Stimulated activated CD4-positive, alpha-beta T cell treated with anti-CD3 and anti-CD28 coated beads, Interleukin-12 subunit alpha, Interleukin-12 subunit beta, amount 100 ng/mL, for 4 hours (primary cell): Measurements from ENCODE around the gene WDR33.

Source experiments
- DNase-seq: peaks from one replicate; pipeline ENCODE4 v3.0.0-alpha.2; 2020

The WDR33 gene

DNA sequence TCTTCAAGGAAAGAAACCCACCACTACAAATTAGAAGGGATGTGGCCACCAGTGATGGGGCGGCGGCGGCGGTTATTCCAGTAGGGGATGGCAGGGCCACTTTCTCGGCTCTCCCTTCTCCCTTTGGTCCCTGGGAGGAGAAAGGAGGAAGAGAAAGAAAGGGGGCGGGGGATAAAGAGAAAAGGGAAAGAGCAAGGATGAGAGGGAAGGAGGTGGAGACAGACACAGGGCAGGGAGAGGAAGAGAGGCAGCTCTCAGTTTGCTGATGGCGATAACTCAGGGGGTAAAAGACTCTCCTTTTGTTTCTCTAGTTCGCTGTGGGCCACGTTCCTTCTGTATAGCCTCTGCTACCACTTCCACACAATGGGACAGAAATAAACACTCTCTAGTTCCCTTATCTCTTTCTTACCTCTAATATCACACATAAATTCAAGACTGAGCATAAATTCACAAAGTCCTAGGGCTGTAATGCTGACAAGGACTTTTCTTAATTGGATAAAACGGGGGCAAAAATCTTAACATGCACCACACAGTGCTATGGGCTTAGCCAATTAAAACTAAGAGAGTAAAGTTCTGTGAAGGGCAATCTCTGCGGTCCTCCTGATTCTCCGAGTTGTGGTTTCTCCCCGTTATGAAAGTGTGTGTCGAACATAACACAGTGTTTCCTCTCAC is 95.1 kb downstream of the WDR33 start:
- no peak for DNase-seq

DNA sequence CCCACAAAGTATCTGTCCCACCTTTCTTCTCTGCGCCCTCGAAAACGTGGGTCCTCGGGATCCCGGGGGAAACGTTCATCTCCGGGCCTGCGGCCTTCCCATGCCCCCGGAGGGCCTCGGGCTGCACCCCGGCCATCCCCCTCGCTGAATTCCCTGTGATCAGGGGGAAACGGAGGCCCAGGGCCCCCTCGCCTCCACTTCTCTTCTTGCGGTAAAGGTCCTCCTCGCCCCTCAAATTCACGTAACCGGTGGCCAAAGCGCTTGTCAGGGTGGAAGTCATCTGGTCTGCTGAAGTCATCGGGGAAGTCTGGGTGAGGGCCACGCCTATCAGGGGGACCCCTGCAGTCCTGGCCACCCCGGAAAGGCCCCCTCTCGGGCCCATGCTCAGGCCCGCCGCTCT is 97.4 kb downstream of the WDR33 start:
- DNase-seq = no peak

DNA sequence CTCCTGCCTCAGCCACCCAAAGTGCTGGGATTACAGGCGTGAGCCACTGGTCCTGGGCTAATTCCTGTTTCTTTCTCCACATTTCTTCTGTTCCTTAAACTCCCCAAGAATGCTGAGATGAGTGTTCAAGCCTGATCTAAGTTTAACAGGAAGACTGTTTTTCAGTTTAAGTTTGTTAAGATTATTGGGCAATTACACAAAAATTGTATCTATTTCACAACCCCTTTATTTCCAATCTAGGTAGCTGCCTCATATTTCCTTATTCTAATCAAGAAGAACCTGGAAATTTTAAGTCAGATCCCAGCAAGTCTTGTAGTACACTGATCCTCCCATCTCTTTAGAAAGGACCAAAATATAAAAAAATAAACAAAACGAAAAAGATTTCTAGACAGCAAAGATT is 98.0 kb downstream of the WDR33 start:
- no peak for DNase-seq

DNA sequence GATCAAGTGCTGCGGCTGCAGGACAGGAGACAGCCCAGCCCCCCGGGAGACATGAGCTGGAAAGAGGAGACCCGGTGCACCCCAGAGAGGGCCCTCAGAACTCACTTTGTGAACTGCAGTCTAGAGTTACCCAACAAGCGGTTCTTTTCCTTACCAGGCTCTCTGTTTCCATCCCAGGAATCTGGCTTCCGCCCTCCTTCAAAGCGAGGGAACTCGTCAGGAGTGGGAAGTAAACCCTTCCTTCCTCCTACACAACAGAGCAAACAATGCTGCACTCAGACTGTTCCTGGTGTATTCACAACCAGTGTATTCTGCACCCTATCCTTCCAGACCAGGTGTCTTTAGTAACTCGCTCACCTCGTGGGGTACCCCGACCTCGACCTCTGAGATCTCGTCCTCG is 101.6 kb downstream of the WDR33 start:
- no peak for DNase-seq

DNA sequence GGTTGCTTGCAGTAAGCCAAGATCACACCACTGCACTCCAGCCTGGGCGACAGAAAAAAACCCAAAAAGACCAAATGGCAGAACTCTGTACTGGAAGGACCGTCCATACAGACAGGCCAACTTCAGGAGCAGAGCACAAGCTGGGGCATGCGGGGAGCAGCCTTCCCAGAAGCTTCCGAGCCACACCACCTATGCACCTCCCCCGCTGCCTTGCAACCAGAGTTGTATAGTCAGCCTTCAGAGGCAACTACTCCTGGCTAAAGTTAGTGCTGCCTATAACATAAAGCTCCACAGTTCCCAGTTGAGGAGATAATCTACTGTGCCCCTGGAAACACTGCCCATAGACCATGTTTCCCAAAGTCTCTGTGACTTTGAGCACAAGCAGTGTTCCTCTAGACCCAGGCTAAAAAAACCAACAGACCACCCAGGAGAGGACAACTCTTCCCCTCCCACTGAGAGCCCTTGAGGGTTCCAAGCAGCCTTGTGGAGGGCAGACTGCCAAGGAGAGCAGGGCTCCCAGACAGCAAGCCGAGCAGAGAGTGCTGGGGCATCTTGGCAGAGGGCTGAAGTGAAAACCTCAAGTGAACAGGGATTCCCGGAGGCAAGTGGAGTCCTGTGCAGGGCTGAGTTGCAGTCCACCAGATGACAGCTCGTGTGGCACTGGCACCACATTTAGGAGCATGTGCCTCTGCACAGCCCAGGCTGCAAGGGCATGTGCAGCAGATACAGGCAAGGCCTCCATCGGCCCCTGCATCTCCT is 102.9 kb downstream of the WDR33 start:
- DNase-seq = no peak

DNA sequence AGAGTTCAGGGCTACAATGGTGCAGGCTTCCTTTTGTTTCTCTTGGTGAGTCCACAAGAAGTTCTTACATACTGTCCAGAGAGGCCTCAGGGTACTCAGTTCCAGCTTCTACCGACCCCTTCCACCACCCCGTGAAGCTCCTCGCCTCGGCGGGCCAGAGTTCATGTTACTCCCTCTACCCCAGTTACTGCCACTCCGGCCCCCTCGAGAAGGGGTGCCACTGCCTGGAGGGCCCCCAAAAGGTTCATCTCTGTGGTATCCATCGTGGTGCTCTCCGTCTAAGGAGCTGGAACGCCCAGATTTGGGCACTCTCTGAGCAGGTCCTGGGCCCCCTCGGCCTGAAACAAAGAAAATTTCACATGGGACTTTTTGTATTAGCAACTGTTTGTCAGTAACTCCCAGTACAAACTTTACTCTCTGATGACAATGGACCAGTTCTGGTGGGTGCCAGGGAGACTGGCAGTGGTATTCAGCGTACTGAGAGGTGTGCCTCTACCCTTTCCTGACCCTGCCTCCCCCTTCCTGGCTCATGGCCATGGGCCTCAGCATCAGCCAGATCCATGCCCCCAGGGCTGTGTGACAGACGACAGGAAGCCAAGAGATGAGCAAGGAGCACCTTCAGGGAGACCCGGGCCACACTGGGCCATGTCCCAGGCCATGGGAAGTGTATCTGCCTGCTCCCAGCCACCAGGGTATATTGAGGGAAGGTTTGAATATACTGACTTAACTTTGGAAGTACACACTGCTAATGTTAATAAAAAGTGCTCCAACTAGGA is 104.6 kb downstream of the WDR33 start:
- DNase-seq = no peak

DNA sequence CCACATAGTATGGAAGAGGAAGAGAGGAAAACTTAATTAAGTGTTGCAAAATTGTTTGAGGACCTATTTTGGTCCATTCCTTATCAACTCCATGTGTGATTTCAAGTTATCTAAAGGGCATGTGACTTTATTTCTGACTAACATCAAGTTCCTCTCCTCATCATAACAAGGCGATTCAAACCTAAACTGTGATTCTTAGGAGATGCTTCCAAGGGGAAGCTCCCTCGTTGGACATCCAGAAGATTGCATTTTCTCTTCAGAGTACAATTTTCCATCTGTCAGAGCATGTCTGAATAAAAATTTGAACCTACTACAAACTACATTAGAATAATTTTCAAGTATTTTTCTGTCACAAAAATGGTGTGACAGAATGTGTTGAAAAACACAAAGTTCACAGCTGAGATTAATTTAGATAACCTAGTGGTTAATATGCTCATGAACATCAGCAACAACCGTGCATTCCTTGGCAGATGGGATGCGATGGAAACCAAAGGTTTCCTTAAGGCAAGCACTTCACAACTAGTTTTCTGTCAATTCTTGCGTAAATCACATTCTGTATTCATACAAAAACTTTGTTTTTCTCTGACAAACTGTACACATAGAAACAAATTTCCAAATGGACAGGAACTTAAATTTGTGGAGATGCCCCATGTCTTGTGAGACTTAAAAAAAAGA is 105.4 kb downstream of the WDR33 start:
- no peak for DNase-seq

DNA sequence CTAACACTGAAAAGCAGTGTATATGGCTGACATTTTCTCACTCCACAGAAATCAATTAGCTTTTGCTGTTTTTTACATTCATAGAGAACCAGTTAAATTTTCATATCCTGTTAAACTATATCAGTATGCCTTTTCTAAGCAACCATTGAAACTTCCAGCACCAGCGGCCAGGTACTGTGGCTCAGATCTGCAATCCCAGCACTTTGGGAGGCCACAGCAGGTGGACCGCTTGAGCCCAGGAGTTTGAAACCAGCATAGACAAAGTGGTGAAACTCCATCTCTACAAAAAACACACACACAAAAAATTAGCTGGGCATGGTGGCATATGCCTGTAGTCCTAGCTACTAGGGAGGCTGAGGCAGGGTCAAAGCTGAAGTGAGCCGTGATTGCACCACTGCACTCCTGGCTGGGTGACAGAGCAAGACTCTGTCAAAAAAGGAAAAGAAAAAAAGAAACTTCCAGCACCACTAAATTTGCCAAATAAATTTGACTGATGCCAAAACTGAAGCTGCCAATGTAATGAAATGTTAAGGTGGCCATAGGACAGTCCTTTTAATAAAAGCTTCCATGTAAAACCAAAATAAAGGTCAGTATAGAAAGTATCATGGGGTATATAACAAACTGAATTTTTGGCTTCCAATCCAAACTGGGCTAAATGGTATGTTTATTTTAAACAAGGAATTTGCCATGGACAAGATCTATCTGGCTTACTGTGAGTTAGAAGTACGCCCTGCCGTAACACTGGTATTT is 106.2 kb downstream of the WDR33 start:
- no peak for DNase-seq

DNA sequence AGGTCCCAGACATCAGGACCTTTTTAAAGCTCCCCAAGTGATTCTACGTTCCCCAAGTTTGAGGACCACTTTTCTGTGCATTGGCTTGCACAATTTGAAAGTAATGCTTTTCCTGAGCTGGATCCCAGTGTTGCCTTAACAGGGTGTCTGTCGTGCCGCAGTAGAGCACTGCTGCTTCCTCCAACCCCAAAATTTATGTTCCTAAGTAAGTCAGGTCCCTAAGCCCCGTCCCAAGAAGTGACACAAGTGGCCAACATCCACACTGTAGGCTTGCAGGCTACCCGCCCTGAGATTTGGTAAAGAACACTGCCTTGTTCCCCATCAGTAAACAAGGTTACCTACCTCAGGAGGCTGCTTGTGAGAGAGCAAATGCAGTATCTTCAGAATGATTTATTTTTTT is 107.7 kb downstream of the WDR33 start:
- DNase-seq = no peak

DNA sequence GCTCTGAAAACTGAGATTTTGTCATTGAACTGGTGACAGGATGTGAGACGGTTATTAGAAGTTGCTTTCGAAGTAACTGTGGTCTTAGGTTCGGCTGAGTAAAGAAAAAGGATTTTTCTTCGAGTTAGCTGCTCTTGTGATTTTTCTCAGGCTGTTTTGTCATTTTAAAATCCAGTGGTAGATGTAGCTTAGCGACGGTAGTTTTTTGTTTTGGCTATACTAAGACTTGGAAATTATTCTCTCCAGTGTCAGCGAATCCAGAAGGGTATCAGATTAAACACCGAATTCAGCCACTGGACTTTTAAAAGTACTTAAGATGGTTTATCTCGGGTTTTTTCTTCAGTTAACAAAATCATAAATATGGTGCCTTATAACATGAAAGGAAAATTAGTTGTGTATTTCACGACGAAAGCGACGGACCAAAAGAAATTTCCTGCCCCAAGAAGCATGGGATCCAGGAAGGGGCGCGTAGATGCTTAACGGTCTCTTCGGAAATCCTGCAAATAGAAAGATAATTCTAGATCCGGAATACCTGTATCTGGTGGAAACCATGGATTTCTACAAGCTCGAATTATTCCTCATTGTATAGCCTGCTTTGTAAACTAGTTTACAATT is 108.5 kb downstream of the WDR33 start:
- DNase-seq = no peak

DNA sequence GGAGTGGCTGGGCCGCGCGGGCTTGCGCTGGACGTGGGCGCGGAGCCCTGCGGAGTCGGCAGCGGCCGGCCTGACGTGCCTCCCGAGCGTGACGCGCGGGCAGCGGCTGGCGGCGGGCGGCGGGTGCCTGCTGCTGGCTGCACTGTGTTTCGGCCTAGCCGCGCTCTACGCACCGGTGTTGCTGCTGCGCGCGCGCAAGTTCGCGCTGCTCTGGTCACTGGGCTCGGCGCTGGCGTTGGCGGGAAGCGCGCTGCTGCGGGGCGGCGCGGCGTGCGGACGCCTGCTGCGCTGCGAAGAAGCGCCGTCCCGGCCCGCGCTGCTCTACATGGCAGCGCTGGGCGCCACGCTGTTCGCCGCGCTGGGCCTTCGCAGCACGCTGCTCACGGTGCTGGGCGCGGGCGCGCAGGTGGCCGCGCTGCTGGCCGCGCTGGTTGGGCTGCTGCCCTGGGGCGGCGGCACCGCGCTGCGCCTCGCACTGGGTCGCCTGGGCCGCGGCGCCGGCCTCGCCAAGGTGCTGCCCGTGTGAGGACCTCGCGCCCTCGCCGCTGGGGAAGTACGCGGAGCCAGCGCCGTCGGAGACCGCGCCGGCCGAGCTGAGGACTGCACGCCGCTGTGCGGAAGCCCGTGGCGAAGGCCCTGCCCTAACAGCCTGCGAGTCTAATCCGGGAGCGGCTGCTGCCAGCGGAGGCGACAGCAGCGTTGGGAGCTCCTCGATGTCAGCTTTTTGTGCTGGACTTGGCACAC is 109.1 kb downstream of the WDR33 start:
- peak; percentile 72 for DNase-seq

DNA sequence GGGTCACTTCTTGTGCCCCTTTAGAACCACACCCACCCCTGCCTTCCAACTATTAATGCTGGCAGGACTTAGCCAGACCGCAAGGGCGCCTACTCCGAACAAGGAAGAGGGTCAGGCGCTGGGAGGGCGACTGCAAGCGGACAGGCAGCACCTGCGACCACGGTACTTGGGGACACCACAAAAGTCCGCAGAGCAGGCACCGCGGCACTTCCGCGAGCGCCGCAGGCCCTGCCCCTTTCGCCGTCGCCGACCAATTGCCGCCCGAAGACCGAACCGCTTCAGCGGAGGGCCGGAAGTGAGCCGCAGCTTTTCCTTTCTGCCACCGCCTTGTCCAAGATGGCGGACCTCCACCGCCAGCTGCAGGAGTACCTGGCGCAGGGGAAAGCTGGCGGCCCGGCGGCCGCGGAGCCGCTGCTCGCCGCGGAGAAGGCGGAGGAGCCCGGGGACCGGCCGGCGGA is 109.7 kb downstream of the WDR33 start, which contains the start of gene SFT2D3:
Gene SFT2D3 (plus strand): TSS at position 305 of the 458 bp plus-strand sequence. CDS start 32 bp downstream, at position 337.
- peak; percentile 88 for DNase-seq

DNA sequence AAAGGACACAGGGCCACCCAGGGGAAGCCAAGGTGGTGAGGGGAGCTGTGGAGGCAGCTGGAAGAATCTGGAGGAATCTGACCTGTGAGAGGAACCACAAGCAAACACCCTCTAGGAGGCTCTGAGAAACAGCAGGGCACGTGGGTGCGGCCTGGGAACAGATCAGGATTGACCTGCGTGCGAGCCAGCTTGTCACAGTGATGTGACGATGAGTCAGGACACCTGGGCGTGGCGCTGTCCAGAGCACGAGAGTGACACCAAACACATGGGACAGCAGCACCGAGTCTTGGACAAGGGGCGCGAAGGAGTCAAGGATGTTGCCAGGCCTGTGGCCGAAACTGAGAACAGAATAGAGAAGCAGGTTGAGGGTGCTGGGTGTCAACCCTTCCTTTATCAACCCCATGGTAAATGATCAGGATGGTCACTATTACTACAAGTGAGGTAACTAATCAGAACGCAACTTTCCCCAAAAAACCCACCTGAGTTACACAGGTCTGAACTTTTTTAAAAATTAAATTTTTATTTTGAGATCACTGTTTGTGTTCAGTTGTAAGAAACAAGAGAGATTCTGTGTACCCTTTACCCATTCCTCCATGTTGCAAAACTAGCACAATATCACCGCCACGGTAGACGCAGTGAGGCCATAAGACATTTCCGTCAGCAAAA is 110.3 kb downstream of the WDR33 start:
- DNase-seq = no peak

DNA sequence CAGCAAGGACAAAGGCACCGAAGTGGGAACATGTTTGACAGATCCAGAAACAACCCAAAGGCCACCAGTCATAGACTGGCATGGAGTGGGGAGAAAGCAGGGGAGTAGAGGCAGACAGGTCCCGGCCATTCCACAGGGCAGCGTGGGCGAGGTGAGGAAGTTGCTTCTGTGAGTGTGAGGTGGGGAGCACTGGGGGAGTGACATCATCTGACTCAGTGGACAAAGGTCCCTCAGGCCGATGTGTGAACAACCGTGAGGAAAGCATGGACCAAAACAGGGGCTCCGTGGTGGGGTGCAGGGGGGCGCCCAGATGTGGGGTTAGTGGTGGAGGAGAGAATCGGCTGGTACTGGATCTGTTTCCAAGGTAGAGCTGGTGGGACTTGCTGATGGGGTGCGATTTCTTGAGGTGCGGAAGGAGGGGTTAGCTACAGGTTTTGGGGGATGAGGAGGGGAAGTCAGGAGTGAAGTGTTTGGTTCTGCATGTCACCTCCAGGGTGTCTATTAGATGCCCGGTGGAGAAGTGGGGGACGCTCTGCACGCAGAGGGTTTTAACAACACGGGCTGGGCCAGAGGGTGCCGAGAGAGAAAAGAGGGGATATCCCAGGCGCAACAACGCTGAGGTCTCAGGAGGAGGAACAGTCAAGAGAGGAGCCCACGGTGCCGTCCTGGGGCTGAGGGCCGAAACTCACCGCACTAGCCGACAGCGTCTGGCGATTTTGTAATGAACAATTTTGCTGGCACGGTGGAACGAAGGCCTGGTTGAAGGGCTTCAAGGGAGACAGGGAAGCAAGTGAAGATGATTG is 112.2 kb downstream of the WDR33 start:
- DNase-seq = no peak

DNA sequence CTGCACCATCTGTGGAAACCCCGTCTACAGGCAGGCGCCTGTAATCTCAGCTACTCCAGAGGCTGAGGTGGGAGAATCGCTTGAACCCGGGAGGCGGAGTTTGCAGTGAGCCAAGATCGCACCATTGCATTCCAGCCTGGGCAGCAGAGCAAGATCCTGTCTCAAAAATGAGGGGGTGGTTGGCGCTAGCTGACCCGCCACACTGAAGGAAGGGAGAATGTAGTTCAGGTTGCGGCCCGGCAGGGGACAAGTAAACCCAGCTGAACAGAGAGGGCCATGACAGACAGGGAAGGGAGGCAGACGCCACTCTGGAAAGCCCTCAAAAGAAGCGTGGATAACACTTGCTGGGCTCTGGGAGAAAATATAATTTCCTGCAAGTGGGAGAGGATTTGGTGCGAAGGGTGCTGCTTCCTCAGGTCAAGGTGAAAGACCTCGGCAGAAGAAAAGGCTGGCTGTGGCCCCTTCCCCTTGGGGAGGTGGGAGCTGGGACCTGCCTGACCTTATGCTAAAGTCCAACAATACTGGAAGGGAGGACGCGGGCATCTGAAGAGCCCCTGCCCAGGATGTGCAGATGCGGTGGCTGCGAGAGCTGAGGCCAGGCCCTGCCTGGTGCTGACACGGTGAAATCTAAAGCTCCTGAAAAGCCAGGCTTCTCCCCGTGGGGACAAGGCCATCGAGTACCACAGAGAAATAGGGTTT is 113.3 kb downstream of the WDR33 start:
- no peak for DNase-seq

DNA sequence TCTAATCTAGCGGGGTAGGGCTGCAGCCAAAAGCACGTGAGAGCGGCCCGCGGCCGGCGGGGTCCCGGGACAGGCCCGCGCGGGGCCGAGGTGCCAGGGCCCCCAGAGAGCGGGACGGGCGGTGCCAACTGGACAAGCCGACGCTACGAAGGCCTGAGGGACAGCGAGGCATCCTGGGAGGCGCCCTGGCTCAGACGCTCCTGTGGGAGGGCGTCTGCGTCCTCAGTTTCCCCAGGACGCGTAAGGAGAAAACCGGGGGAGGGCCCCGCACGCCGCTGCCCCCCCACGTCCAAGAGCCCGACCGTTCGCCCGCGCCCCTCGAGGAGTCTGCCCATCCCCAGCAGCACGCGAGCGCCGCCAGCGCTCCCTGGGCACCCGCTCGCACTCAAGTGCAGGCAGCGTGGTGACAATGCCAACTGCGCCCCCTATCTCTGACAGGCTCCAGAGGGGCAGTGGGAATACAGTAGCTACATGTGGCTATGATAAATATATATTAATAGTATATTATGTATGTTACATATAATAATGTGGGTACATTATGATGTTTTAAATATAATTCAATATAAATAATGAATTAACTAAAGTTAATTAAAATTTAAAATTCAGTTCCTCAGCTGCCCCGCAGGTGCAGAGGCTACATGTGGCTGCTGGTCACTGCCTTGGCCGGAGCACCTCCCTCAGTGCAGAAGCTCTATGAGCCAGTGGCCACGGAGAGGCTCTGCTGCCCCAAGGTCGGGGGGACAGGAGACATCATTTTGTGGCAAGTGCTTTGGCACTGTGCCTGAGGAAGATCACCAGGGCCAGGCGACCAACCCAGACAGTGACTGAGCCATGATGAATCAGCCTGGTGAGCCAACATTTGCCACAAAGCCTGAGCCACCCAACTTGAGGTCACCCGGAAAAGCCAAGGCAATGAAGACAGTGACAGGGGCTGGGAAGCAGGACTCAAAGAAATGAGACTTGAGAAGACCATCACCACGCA is 115.2 kb downstream of the WDR33 start:
- DNase-seq = peak; percentile 54

DNA sequence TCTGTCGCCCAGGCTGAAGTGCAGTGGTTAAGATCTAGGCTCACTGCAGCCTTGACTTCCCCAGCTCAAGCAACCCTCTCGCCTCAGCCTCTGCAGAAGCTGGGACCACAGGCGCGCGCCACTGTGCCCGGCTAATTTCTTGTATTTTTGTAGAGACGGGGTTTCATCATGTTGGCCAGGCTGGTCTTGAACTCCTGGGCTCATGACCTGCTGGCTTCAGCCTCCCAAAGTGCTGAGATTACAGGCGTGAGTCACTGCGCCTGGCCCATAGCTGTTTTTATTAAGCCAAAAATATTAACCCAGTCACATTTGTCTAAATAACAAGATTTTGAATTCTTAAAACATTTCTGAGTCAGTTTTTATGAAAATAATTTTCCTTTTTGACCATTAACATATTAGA is 116.0 kb downstream of the WDR33 start:
- DNase-seq = no peak

DNA sequence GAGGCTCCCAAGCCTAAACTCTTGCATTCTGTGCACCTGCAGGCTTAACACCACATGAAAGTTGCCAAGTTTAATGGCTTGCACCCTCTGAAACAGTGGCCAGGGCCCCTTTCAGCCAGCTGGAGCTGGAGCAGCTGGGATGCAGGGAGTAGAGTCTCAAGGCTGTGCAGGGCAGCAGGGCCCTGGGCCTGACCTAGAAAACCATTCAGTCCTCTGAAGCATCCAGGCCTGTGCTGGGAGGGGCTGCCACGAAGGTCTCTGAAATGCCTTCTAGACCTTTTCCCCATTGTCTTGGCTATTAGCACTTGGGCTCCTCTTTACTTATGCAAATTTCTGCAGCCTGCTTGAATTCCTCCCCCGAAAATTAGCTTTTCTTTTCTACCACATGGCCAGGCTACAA is 120.3 kb downstream of the WDR33 start:
- DNase-seq = no peak
